HG02571 (cell line): Measurements from ENCODE around the gene VSIG10L2.

ENCODE experiments used
- ATAC-seq: cut with Tn5 transposase; IDR thresholded peaks from one replicate; pipeline ENCODE4 v1.9.1; 2021; ENCODE audit warnings: mild to moderate bottlenecking, moderate library complexity; ENCODE audit not compliant: unreplicated experiment

Gene VSIG10L2

GRCh38 chr11:125999234-125999880, 53.5 kb downstream of the VSIG10L2 start:
- ATAC-seq, result no peak

GRCh38 chr11:126002181-126002580, 56.3 kb downstream of the VSIG10L2 start:
- no peak for ATAC-seq
